ENCODE data around the gene TTC28.
A peak's percentile ranks its signal among the peaks of the same experiment; 100 is the strongest.

TTC28 gene

GRCh38 chr22:28444659-28445058 is 235.0 kb downstream of the TTC28 start:
- DNase-seq (ENCODE audit: low spot score) = no peak
- TF ChIP-seq CTCF (IDR thresholded peaks at IDR 0.05; ENCODE audit: extremely low read depth, missing control alignments) = no peak

GRCh38 chr22:28443526-28443876 is 236.1 kb downstream of the TTC28 start:
- DNase-seq (ENCODE audit: low spot score) = peak; percentile 25
- no peak for TF ChIP-seq CTCF (IDR thresholded peaks at IDR 0.05; ENCODE audit: extremely low read depth, missing control alignments)

- no peak for TF ChIP-seq CTCF (IDR thresholded peaks at IDR 0.05; ENCODE audit: extremely low read depth, missing control alignments)
- DNase-seq (ENCODE audit: low spot score) = peak; percentile 41
These were observed 236.7 kb downstream of the TTC28 start for GRCh38 chr22:28442711-28443525.

GRCh38 chr22:28442264-28442710 is 237.4 kb downstream of the TTC28 start:
- TF ChIP-seq CTCF (IDR thresholded peaks at IDR 0.05; ENCODE audit: extremely low read depth, missing control alignments) = peak; percentile 58
- DNase-seq (ENCODE audit: low spot score) = peak; percentile 86

GRCh38 chr22:28441720-28442263 is 237.8 kb downstream of the TTC28 start:
- no peak for TF ChIP-seq CTCF (IDR thresholded peaks at IDR 0.05; ENCODE audit: extremely low read depth, missing control alignments)
- DNase-seq (ENCODE audit: low spot score) = peak; percentile 13

- TF ChIP-seq CTCF (IDR thresholded peaks at IDR 0.05; ENCODE audit: extremely low read depth, missing control alignments) = no peak
- no peak for DNase-seq (ENCODE audit: low spot score)
These were observed 238.8 kb downstream of the TTC28 start for GRCh38 chr22:28440592-28441390.

All from GM20000 (cell line).